B cell (primary cell): Measurements from ENCODE around the gene CBX8. TPM values are rescaled to one million over a fixed set of nuclear protein-coding genes. Genes with fewer than 3 reads are reported as not detected.

ENCODE experiments used
- ATAC-seq: fragments of 200-7000 bp; cut with Tn5 transposase; one replicate; pipeline ENCODE4 v1.10.0; 2021; ENCODE audit warnings: low read depth, mild to moderate bottlenecking, moderate number of reproducible peaks, moderate library complexity
- CTCF ChIA-PET: fragments of 350-600 bp; sonication (Branson Sonifier 250); formaldehyde crosslinking; loops from one replicate; lab custom pipeline; 2021; ENCODE audit warnings: antibody characterized with exemption, inconsistent platforms; lab: Charles Lee
- POLR2A ChIA-PET: fragments of 350-600 bp; sonication (Branson Sonifier 250); formaldehyde crosslinking; loops from one replicate; lab custom pipeline; 2021; ENCODE audit warnings: antibody characterized with exemption; lab: Charles Lee
- DNase-seq: peaks from one replicate; pipeline ENCODE4 v3.0.0; 2013
- H2AFZ ChIP-seq: 2 replicates; pipeline ENCODE4 v1.6.1; 2012; ENCODE audit warnings: mild to moderate bottlenecking, low read depth, low read length; ENCODE audit not compliant: insufficient read depth, poor library complexity, severe bottlenecking
- H3K27ac ChIP-seq, 2 donors: 1 replicate in 1 of 2; 2 replicates in 1 of 2; pipeline ENCODE4 v1.5.1; 2012 to 2013; ENCODE audit warnings: low read length in 2 of 2, mild to moderate bottlenecking in 2 of 2, moderate library complexity in 1 of 2
- H3K27me3 ChIP-seq, 4 experiments: fragments of 200-600 bp in 1 of 4; sonication (generic) in 1 of 4; replicated peaks in 1 of 4; 1 replicate in 2 of 4; 2 replicates in 2 of 4; pipeline versions ENCODE4 v1.6.1 to v1.7.0; 2013 to 2016; ENCODE audit warnings: low read length in 3 of 4, mild to moderate bottlenecking in 2 of 4, mixed read lengths in 1 of 4, moderate library complexity in 1 of 4; ENCODE audit not compliant: insufficient read depth in 4 of 4, control insufficient read depth in 3 of 4; ENCODE audit errors: control extremely low read depth in 1 of 4
- H3K36me3 ChIP-seq, 2 experiments: replicated peaks in 1 of 2; 1 replicate in 1 of 2; 2 replicates in 1 of 2; pipeline versions ENCODE4 v1.6.1 to v1.7.1; 2013; ENCODE audit warnings: low read length in 1 of 2; ENCODE audit not compliant: insufficient read depth in 2 of 2, control insufficient read depth in 1 of 2; ENCODE audit errors: control extremely low read depth in 1 of 2, extremely low read depth in 1 of 2
- H3K4me1 ChIP-seq, 2 donors: fragments of 200-600 bp in 1 of 2; sonication (generic) in 1 of 2; 1 replicate in 1 of 2; 2 replicates in 1 of 2; pipeline versions ENCODE4 v1.5.1 to v1.6.1; 2013 to 2017; ENCODE audit warnings: low read length in 2 of 2; ENCODE audit not compliant: control insufficient read depth in 2 of 2, insufficient read depth in 2 of 2
- H3K4me2 ChIP-seq: replicated peaks from 2 replicates; pipeline ENCODE3; 2012; ENCODE audit warnings: mild to moderate bottlenecking, low read depth, low read length; ENCODE audit not compliant: poor library complexity, severe bottlenecking
- H3K4me3 ChIP-seq, 5 experiments: fragments of 200-600 bp in 1 of 5; sonication (generic) in 1 of 5; 1 replicate in 3 of 5; 2 replicates in 2 of 5; pipeline versions ENCODE4 v1.5.1 to v1.7.0; 2011 to 2016; ENCODE audit warnings: low read length in 4 of 5, mild to moderate bottlenecking in 4 of 5, low read depth in 2 of 5, control low read depth in 1 of 5, moderate library complexity in 1 of 5; ENCODE audit not compliant: insufficient read depth in 1 of 5; ENCODE audit errors: control extremely low read depth in 1 of 5, extremely low read depth in 1 of 5
- H3K79me2 ChIP-seq: fragments of 200-600 bp; sonication (generic); one replicate; pipeline ENCODE4 v1.6.0; 2016; ENCODE audit warnings: low read length; ENCODE audit not compliant: control insufficient read depth, insufficient read depth
- H3K9ac ChIP-seq: fragments of 200-600 bp; sonication (generic); 2 replicates; pipeline ENCODE4 v1.6.1; 2017; ENCODE audit warnings: mild to moderate bottlenecking, low read length, moderate library complexity
- H3K9me3 ChIP-seq, 3 donors: one replicate each; pipeline versions ENCODE4 v1.6.1 to v1.7.1; 2013; ENCODE audit warnings: low read length in 2 of 3; ENCODE audit not compliant: control insufficient read depth in 2 of 3, insufficient read depth in 1 of 3; ENCODE audit errors: control extremely low read depth in 1 of 3
- H4K20me1 ChIP-seq: 2 replicates; pipeline ENCODE4 v1.6.0; 2012; ENCODE audit warnings: mild to moderate bottlenecking, low read length; ENCODE audit not compliant: insufficient read depth, control insufficient read depth, poor library complexity, severe bottlenecking
- H3K27ac Mint-ChIP-seq: one replicate; pipeline ENCODE4 v1.8.0; 2021; ENCODE audit warnings: mixed read lengths
- H3K27me3 Mint-ChIP-seq: one replicate; pipeline ENCODE4 v1.8.0; 2021; ENCODE audit warnings: mixed read lengths
- H3K4me1 Mint-ChIP-seq: one replicate; pipeline ENCODE4 v1.8.0; 2021; ENCODE audit warnings: mixed read lengths
- H3K4me3 Mint-ChIP-seq: one replicate; pipeline ENCODE4 v1.8.0; 2021; ENCODE audit warnings: mixed read lengths
- H3K9me3 Mint-ChIP-seq: one replicate; pipeline ENCODE4 v1.8.0; 2022; ENCODE audit warnings: mixed read lengths; ENCODE audit not compliant: insufficient read depth
- EZH2 ChIP-seq: IDR thresholded peaks from 2 replicates; pipeline ENCODE4 v1.6.1; 2012; ENCODE audit warnings: borderline replicate concordance, low read depth, mild to moderate bottlenecking, moderate library complexity, low read length; ENCODE audit not compliant: insufficient read depth, poor library complexity, severe bottlenecking
- WGBS: methylation state at CpG from one replicate; pipeline ENCODE4 v1.1.5; 2013; ENCODE audit warnings: missing lambda C conversion rate; ENCODE audit not compliant: insufficient coverage; 5-methylcytosine and 5-hydroxymethylcytosine counted together
- intact Hi-C: fragments of 100-400 bp; cut with micrococcal nuclease; formaldehyde crosslinking; loops from one replicate; pipeline ENCODE4 v1.10.0; 2022
- polyA plus RNA-seq: library from polyadenylated mRNA; depleted of rRNA; stranded (reverse); fragments of >200 nt; gene quantifications from 2 replicates; pipeline ENCODE4 v1.2.3, GENCODE V29; 2012
- total RNA-seq, 2 donors: library from RNA; stranded (reverse); fragments of 120-200 nt in 1 of 2; gene quantifications; 1 replicate in 1 of 2; 2 replicates in 1 of 2; pipeline versions ENCODE4 v1.2.3 to v1.2.4, GENCODE V29; 2013 to 2022
- TF ChIP-seq, protein P1 (sequence below): fragments of 200-600 bp; IDR thresholded peaks from one replicate; pipeline ENCODE4 v1.8.0; 2022; ENCODE audit warnings: antibody characterized with exemption, mild to moderate bottlenecking

CBX8 gene
- total and polyA plus RNA-seq, 2 donors (not counting 1 experiment from before 2014, with no cell fraction given), result 0.31 to 6.8 TPM

GRCh38 chr17:79838522-79839274, 41.8 kb upstream of the CBX8 start:
- Histone ChIP-seq H4K20me1 (peaks cover 88% of the 10 kb centered on the region), H3K9me3 (peaks cover 0 to 41% (median 0%) of the 10 kb centered on the region in 3 donors), H3K36me3 (peaks cover 0 to 25% of the 10 kb centered on the region in 2 experiments), H3K4me3 (peak overlapping the region; percentile 63 to 99 (median 94)), H3K4me2 (peak overlapping the region; percentile 94), H3K27me3 (peaks cover 0 to 40% (median 28%) of the 10 kb centered on the region in 4 experiments), H2AFZ (peak overlapping the region; percentile 51), H3K4me1 (peaks cover 62 to 75% of the 10 kb centered on the region in 2 donors), H3K79me2 (peaks cover 44% of the 10 kb centered on the region), H3K9ac (peak overlapping the region; percentile 85), H3K27ac (peak overlapping the region; percentile 66 to 67)
- no peak for TF ChIP-seq EZH2
- TF ChIP-seq, protein P1, sequence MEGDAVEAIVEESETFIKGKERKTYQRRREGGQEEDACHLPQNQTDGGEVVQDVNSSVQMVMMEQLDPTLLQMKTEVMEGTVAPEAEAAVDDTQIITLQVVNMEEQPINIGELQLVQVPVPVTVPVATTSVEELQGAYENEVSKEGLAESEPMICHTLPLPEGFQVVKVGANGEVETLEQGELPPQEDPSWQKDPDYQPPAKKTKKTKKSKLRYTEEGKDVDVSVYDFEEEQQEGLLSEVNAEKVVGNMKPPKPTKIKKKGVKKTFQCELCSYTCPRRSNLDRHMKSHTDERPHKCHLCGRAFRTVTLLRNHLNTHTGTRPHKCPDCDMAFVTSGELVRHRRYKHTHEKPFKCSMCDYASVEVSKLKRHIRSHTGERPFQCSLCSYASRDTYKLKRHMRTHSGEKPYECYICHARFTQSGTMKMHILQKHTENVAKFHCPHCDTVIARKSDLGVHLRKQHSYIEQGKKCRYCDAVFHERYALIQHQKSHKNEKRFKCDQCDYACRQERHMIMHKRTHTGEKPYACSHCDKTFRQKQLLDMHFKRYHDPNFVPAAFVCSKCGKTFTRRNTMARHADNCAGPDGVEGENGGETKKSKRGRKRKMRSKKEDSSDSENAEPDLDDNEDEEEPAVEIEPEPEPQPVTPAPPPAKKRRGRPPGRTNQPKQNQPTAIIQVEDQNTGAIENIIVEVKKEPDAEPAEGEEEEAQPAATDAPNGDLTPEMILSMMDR, result no peak
- Mint-ChIP-seq H3K4me3 (peak overlapping the region; percentile 98), H3K27me3 (peaks cover 15% of the 10 kb centered on the region), H3K27ac (peak overlapping the region; percentile 98), H3K9me3 (no peaks in the 10 kb centered on the region), H3K4me1 (peaks cover 55% of the 10 kb centered on the region)
- ChIA-PET POLR2A (interaction anchor here (0.6 to 6.9 kb wide), 13 partner anchors 20 to 1670 kb away, joined by 3 to 45 read pairs (median 5); partner anchors contain the start of gene CBX8), CTCF (interaction anchor here (0.8 to 2.9 kb wide), 8 partner anchors 9 to 132 kb away, joined by 3 to 21 read pairs (median 4); partner anchors contain the start of gene CBX8)
- DNase-seq (peak; percentile 82), ATAC-seq (peak; percentile 14)
- under 1% methylated on average over 44 of the region's 67 CpGs for WGBS
- intact Hi-C loops, result loop anchor here (1.0 to 10.0 kb wide), 6 partner anchors 34 to 1704 kb away; partner anchors contain the start of genes CBX8, ENPP7 and TMC8
